ENCODE data around the gene TM9SF1. TPM values are rescaled to one million over a fixed set of nuclear protein-coding genes. Genes with fewer than 3 reads are reported as not detected.

Gene TM9SF1
- total RNA-seq: 51.0 TPM
- long read RNA-seq, transcript TM9SF1-201 (6 exons, 2,452 nt): major isoform, 152 of 298 reads
- long read RNA-seq, transcript TM9SF1-202 (5 exons, 2,055 nt): minor isoform, 13 of 298 reads
- long read RNA-seq, transcript TM9SF1-205 (3 exons, 904 nt): minor isoform, 5 of 298 reads
- long read RNA-seq, partial matches to known transcripts: 92 of 298 reads
- long read RNA-seq, other reads (novel, unspliced or antisense): 33 of 298 reads

DNA sequence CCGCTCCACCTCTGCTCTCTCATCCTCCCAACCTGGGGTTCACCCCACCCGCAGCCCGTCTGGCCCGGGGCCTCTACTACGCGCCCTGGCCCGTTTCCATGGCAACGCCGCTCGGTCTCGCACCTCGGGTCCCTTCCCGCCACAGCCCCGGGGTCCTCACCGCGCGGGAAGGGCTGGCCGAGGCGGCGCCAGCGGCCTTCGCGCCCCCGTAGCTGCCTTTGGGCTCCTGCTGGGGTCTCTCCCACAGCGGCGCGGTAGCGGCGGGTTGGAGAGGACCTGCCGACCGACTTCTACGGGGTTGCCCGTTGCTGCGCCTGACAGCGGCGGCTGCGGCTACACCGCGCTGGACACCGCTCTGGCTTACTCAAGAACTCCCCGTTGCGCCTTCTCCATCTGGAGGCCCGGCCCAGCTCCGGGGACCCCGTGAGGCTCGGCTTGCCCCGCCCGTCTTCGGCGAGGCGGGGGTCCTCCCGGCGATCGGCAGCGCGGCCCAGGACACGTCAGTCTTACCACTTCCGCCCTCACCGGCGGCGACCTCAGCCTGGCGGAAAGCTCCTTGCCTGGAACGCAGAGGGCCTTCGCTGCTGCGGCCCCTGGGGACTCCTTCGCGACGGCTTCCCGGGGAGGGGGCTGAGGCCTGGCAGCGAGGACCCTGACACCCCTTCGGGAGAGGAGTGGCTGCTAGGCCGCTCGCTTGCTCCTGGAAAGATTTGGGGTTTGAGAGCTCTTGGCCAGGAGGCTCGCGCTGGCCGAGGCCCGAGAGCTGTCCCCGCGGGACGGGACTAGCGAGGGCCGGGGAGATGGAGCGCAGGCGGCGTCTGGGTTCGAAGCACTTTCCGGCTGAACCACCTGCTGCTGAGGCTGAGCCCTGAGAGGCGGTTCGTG is at the start of gene TM9SF1:
TM9SF1 (minus strand) TSS at position 256 of the 885 bp plus-strand sequence. CDS start 422 bp downstream, outside the sequence.
- peak; percentile 97 for DNase-seq (ENCODE audit: low spot score)

- peak; percentile 68 for DNase-seq (ENCODE audit: low spot score)
Observed at GRCh38 chr14:24243336-24243836, 48.1 kb upstream of the TM9SF1 start.

- DNase-seq (ENCODE audit: low spot score): peak; percentile 96
Observed at GRCh38 chr14:24241829-24242443, 46.7 kb upstream of the TM9SF1 start.

DNA sequence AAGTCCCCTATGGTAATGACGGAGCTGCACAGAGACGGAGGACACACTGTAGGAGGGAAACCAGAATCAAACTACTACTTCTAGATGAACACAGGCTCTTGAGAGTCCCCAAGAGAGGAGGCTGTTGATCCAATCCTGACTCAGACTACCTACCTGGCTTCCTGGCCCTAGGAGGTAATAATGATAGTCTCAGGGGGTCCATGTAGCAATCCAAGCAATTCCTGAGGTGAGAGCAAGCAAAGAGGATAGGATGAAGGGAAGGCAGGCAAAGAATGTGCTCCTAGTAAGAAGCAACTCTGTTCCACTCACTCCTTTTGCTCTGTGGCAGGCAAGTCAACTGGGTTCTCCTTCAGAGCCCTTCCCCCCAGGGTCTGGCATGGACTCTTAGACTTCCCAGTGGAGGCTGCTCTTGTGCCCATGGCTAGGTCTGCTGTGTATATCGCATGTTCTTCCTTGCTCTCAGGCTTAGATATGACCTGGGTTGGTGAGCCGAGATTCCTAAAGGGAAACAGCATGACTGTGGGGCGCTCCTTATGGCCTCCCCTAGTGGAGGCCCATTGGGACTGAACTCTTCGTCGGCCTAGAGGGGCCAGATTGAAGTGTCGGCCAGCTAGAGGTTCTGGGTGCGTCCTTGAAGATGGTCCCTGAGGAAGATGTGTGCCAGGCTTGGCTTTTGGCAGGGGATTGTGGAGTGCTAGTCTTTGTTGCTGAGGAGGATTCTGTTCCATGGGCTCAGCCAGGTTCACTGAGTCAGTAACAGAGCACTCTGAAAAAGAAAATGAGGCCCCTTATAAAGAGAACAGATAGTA is 45.1 kb upstream of the TM9SF1 start:
- no peak for DNase-seq (ENCODE audit: low spot score)

DNA sequence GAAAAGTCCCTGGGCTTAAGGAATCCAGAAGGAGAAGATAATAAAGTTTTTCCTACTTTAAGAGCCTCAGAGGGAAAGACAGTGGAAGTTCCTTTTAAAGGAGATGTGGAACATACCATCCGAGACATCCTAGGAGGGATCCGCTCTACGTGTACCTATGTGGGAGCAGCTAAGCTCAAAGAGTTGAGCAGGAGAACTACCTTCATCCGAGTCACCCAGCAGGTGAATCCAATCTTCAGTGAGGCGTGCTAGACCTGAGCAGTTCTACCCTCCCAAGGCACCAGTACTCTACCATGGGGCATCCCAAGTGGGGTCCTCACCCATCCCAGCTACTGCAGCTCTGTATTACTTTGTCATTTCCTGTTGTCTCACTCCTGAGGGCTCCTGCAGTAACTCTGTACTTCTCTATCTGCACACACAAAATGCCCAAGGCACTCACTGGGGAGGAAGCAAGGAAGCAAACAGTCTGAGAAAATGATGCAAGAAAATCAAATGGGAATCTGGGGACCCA is 43.3 kb upstream of the TM9SF1 start:
- peak; percentile 37 for DNase-seq (ENCODE audit: low spot score)

- DNase-seq (ENCODE audit: low spot score): peak; percentile 55
Observed at GRCh38 chr14:24238123-24238522, 42.9 kb upstream of the TM9SF1 start.

DNA sequence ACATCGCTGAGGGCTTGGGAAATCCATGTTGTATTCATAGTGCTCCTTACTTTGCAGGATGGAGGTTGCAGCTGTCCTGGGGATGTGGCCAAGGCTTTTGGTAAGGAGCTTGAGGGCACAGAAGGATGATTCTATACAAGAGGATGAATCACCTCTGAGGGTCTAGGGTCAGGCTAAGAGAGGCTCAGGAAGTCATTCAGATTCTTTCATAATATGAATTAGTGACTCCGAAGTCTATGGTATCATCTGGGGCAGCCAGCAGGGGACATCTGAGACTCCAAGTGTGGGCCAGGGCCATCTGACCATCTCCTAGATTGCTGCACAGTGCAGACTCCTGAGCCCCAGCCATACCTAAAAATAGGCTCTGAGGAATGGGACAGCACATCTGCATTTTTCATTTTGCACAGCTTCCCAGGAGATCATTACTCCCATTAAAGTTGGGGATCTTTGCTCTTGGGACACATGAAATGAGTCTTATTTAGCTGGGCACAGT is 42.3 kb upstream of the TM9SF1 start:
- DNase-seq (ENCODE audit: low spot score): peak; percentile 62

DNA sequence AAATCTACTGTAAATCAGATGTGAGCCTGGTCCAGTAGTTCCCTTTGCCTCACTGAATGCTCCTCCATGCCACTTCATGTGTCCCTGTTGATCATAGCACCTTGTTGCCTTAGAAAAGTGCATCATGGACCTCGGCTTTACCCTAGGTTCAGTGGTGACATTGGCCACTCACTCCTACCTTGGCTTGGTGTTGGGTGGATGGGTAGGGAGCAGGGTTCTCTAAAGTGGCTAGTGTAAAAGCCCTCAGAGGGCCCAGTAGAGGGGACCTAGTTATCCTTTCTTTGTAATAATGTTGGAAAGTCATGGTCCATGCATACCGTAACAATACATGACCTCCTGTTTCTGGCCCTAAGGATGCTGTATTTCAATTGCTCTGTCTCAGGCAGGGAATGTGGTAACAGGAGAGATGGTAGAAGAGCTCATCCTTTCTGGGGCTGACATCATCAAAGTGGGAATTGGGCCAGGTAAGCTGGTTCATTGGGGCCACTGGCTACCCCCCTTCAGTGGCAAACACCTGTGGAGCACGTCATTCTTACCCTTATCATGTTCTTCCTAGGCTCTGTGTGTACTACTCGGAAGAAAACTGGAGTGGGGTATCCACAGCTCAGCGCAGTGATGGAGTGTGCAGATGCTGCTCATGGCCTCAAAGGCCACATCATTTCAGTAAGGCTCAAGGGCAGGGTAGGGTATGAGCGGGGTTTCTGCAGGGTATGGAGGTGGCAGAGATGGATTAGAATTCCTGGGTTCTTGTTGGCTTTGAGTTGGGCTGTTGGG is 41.6 kb upstream of the TM9SF1 start:
- DNase-seq (ENCODE audit: low spot score): peak; percentile 37

DNA sequence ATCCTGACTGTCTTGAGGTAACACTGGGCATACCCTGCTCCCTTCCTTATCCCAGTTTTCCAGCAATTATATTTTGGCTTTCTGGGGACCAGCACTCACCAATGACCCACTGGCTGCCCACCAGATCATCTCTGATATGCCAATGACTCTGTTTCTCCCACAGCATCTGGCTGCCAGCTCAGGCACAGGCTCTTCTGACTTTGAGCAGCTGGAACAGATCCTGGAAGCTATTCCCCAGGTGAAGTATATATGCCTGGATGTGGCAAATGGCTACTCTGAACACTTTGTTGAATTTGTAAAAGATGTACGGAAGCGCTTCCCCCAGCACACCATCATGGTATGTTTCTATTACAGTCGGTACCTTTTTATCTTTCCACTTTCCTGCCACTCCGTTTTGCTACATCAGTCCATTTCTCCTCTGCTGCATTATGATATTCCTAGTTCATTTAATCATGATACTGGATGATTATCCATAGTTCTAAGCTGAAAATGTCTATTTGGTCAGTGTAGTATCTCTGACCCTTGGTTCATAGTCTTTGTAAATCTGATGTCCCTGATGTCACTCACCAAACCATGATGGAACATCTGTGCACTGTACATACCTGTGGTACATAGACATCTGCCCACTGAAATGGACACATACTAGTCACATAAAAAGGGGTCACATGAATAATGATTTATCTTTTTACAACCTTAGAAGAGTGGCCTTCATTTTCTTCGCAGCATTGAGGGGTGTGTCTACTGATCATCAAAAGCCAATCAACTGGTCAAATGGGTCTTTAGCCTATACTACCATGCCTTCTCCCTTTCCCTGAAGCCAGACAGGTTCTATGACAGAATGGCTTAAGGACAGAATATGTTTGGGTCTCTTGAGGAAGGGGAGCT is 40.8 kb upstream of the TM9SF1 start:
- DNase-seq (ENCODE audit: low spot score): no peak

GRCh38 chr14:24234095-24235005 is 39.1 kb upstream of the TM9SF1 start:
- no peak for DNase-seq (ENCODE audit: low spot score)

- peak; percentile 55 for DNase-seq (ENCODE audit: low spot score)
Observed at GRCh38 chr14:24233538-24233866, 38.3 kb upstream of the TM9SF1 start.

GRCh38 chr14:24232645-24233537 is 37.6 kb upstream of the TM9SF1 start, which contains the start of gene GMPR2:
GMPR2 (plus strand) TSS chr14:24232929; CDS start chr14:24233254, 325 bp downstream.
- DNase-seq (ENCODE audit: low spot score): peak; percentile 71

DNA sequence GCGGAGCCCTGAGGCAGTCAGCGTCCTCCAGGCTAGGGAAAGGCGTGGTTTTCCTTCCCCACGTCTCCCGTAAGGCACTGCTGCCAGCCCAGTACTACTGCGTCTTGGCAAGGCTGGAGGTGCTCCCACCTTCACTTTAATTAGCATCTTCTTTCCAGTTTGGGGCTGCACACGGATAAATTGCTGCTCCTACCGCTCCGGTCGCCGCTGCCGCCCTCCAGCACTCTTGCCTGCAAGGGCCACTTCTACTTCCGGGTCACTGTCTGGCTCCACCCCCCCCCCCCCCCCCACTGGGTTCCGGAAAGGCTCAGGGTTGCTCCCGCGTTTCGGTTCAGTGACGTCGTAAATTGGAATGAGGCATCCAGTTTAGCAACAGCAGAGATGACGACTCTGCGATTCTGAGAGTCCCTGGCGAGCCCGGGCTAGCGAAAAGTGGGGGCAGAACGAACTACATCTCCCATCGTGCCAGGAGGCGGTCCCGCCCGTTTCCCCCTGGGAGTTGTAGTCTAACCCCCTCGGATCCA is 36.9 kb upstream of the TM9SF1 start, which contains the start of gene NEDD8:
NEDD8 (minus strand) TSS at position 247 of the 524 bp plus-strand sequence; CDS start at position 147, 100 bp downstream.
- peak; percentile 96 for DNase-seq (ENCODE audit: low spot score)

DNA sequence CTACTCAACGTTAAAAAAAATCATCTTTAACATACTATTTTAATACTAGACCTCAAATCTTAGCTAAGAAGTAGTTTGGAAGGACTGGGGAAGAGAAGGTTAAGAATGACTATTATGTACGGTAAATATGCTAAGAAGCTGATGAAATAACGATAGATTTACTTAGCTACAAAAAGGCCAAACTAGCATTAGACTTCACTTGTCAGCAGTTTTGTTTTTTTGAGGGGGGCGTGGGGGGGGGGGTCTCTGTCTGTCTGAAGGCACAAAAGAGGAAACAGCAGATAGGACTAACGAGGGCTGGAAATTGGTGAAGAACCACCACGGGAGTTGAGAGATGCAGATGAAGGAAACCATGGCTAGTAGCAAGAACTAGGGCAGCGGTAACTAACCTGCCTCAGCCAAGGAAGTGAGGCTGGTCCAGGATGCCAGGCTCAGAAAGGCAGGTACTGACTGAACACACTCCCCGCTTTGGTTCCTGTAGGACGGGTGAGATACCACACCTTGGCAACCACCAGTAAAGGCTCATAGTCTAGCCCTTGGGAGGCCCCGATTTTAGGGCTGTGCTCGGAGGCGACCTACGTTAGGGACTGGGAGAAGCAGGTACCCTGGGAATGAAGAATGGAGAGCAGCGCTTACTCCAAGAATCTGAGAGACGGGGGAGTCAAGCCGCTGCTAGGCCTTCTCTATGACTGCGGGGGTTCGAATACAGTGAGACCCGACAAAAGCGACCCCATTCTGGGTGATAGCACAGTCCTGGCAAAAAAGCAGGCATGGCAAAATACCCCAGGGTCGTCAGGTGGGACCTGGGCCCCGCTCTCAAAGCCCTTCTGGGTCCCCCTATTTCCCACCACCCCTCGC is 36.3 kb upstream of the TM9SF1 start:
- DNase-seq (ENCODE audit: low spot score): peak; percentile 71

DNA sequence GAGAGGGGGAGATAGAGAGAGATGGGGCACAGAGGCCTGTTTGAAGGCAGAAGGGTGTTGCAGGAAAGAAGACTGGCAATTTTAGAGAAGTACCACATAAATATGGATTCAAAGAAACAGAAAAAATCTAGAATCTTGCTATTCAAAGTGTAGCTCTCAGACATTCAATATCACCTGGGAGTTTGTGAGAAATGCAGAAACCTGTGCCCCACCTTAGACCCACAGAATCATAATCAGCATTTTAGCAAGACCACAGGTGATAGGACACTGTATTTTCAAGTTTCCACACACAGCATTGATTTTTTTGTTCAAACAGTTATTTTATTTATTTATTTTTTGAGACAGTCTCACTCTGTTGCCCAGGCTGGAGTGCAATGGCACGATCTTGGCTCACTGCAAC is 33.7 kb upstream of the TM9SF1 start:
- DNase-seq (ENCODE audit: low spot score): no peak
